Thymus (tissue), 11 donors: ENCODE data around the gene EDNRB. TPM values are rescaled to one million over a fixed set of nuclear protein-coding genes. Genes with fewer than 3 reads are reported as not detected.

ENCODE experiments used
- DNase-seq, 9 donors: peaks; one replicate each; pipeline ENCODE4 v3.0.0-alpha.2; 2013; ENCODE audit warnings: low spot score in 9 of 9, low read depth in 6 of 9, missing footprints in 1 of 9
- H3K27ac ChIP-seq, 2 donors: one replicate each; pipeline ENCODE4 v1.5.1; 2013; ENCODE audit warnings: control low read depth in 1 of 2, low read depth in 1 of 2, low read length in 1 of 2, mild to moderate bottlenecking in 1 of 2, moderate library complexity in 1 of 2
- H3K27me3 ChIP-seq, 2 donors: one replicate each; pipeline ENCODE4 v1.5.1; 2013; ENCODE audit warnings: low read length in 1 of 2; ENCODE audit not compliant: control insufficient read depth in 2 of 2, insufficient read depth in 1 of 2
- H3K36me3 ChIP-seq, 2 donors: one replicate each; pipeline ENCODE4 v1.5.1; 2013; ENCODE audit warnings: low read length in 1 of 2, mild to moderate bottlenecking in 1 of 2, moderate library complexity in 1 of 2; ENCODE audit not compliant: control insufficient read depth in 2 of 2, insufficient read depth in 2 of 2
- H3K4me1 ChIP-seq, 2 donors: one replicate each; pipeline ENCODE4 v1.5.1; 2013; ENCODE audit warnings: low read length in 2 of 2; ENCODE audit not compliant: control insufficient read depth in 2 of 2, insufficient read depth in 2 of 2
- H3K4me3 ChIP-seq, 2 donors: one replicate each; pipeline ENCODE4 v1.5.1; 2013; ENCODE audit warnings: low read length in 2 of 2, control low read depth in 1 of 2, mild to moderate bottlenecking in 1 of 2
- H3K9me3 ChIP-seq, 2 donors: one replicate each; pipeline ENCODE4 v1.5.1; 2013; ENCODE audit warnings: low read length in 1 of 2, mild to moderate bottlenecking in 1 of 2; ENCODE audit not compliant: control insufficient read depth in 2 of 2, insufficient read depth in 1 of 2
- WGBS: extraction: QIAGEN DNeasy Blood & Tissue Kit; methylation state at CpG from one replicate; pipeline ENCODE4 v1.1.7; 2013; 5-methylcytosine and 5-hydroxymethylcytosine counted together
- polyA plus RNA-seq: library from polyadenylated mRNA; stranded (reverse); fragments of 200-250 nt; gene quantifications from one replicate; pipeline ENCODE4 v1.2.3, GENCODE V29; 2013
- total RNA-seq: library from RNA; stranded (reverse); fragments of 120-200 nt; gene quantifications from one replicate; pipeline ENCODE4 v1.2.4, GENCODE V29; 2013
- donor health status: healthy.

EDNRB gene
- total and polyA plus RNA-seq, 2 donors = 3.1 to 5.5 TPM

DNA sequence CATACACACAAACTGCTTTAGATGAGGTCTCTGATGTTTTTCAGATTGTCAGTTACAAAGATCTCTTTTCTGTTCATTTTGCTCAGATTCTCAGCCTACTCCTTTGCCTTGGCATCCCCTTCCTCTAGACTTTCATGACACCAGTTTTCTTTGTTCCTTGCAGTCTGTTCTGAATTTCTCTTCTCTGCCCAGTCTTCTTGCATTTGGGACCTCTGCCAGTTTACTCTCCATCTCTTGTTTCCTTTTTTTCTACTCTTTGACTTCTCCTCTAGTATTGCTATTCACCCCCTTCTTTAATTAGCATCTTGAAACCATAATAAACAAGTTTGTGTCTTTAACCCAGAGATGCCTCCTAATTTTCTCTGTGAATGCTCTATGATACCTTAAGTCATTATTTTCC, 26.1 kb downstream of the EDNRB start:
- no peaks in the 10 kb centered on the region for H3K4me1 ChIP-seq
- no peaks in the 10 kb centered on the region for H3K27me3 ChIP-seq
- no peaks in the 10 kb centered on the region for H3K9me3 ChIP-seq
- H3K27ac ChIP-seq = no peak overlapping the region
- no peaks in the 10 kb centered on the region for H3K36me3 ChIP-seq
- no peak overlapping the region for H3K4me3 ChIP-seq
- no peak for DNase-seq

DNA sequence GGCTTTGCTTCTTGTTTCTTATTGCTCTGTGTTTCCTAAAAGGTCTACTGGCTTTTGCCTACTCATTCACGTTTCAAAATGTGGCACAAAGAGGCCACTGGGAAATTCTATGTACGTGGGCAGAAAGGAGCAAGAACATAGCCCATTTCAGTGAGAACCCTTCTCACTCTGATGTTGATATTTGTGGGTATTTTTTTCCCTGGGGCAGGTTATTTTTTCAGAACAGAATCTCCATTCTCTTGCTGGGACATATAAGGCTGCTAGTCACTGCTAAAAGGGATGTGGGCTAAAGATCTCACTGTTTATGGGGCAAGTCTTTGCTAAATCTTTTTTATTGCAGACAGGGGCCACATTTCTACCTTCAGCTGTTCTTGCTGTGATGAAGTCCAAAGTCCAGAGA, 27.1 kb downstream of the EDNRB start:
- Histone ChIP-seq H3K27me3 (no peaks in the 10 kb centered on the region), H3K4me1 (no peaks in the 10 kb centered on the region), H3K9me3 (no peaks in the 10 kb centered on the region), H3K36me3 (no peaks in the 10 kb centered on the region), H3K4me3 (no peak overlapping the region), H3K27ac (no peak overlapping the region)
- DNase-seq = no peak
- WGBS = 80% methylated on average over 2 of the region's 2 CpGs

DNA sequence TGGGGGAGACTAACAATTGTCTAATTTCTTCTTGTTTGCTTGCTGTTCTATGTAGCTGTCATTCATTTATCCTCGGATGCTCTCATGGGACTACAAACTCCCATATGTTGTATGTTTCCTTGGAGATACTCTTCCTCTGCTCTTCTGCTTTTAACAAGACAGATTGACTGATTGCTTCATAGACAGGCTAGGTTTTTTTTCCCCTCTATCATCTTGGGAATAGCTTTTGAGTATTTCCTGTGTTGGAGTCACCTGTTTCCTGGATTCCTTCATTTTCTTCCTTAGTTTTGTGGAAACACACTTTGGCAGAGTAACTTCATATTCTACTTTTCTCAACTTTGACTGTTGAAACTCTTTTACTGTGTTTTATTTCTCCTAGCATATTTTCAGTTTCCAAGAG, 27.6 kb downstream of the EDNRB start:
- Histone ChIP-seq H3K36me3 (no peaks in the 10 kb centered on the region), H3K9me3 (no peaks in the 10 kb centered on the region), H3K27me3 (no peaks in the 10 kb centered on the region), H3K4me1 (no peaks in the 10 kb centered on the region), H3K4me3 (no peak overlapping the region), H3K27ac (no peak overlapping the region)
- 92% methylated on average over 1 of the region's 1 CpG for WGBS
- DNase-seq = no peak

DNA sequence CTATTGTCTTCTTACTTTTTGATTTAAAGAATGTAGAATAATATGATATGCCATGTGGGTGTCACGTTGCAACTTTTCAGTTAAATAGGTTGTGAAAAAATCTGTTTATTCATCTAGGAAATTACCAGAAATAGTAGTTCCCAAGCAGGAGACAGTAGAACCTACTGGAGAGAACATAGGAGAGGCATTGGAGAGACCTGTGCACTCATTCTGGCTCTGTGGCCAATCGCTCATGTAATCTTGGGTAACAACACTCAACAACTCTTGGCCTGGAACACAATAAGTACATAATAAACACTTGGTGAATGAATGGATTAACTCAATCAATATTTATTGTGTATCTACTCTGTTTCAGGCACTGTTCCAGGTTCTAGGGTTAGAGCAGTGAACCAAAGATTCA, 35.3 kb downstream of the EDNRB start:
- H3K27me3 ChIP-seq = no peaks in the 10 kb centered on the region
- WGBS = 95% methylated on average over 2 of the region's 2 CpGs
- no peak for DNase-seq
- no peaks in the 10 kb centered on the region for H3K36me3 ChIP-seq
- H3K4me3 ChIP-seq = no peak overlapping the region
- H3K9me3 ChIP-seq = no peaks in the 10 kb centered on the region
- H3K27ac ChIP-seq = no peak overlapping the region
- H3K4me1 ChIP-seq = no peaks in the 10 kb centered on the region

DNA sequence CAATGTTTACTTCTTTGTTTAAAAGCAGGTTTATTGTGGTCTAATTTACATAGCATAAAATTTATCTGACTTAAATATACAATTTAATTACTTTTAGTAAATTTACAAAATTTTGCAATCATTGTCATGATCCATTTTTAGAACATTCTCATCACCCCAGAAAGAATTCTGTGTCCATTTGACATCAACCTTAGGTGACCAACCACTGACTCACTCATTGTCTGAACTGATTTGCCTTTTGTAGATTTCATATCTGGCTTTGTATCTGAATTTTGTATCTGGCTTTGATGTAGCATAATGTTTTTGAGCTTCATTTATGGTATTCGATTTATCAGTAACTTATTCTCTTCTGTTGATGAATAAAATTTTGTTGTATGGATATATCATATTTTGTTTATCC, 40.4 kb downstream of the EDNRB start:
- no peak overlapping the region for H3K4me3 ChIP-seq
- no peak overlapping the region for H3K27ac ChIP-seq
- no peaks in the 10 kb centered on the region for H3K27me3 ChIP-seq
- no peaks in the 10 kb centered on the region for H3K9me3 ChIP-seq
- no peaks in the 10 kb centered on the region for H3K4me1 ChIP-seq
- 98% methylated on average over 1 of the region's 1 CpG for WGBS
- DNase-seq = no peak
- H3K36me3 ChIP-seq = no peaks in the 10 kb centered on the region

DNA sequence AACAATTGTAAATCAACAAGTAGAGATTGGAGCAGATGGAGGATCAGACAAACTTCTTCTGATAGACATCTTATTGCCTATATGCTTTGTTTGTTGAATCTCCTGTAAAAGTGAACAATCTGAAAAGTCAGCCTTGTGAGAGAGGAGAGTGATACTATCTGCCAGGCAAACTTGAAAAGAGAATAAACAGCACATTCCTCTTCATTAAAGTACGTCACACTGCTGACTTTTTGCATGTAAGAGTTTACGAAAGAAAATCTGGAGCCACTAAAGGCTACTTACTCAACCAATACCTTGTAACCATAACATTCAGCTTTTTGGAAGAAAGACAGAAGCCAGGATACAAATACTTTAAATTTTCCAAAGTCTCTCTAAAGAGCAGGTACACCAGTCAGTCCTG, 42.5 kb downstream of the EDNRB start:
- DNase-seq = no peak
- no peaks in the 10 kb centered on the region for H3K4me1 ChIP-seq
- no peak overlapping the region for H3K4me3 ChIP-seq
- H3K36me3 ChIP-seq = no peaks in the 10 kb centered on the region
- no peaks in the 10 kb centered on the region for H3K27me3 ChIP-seq
- no peaks in the 10 kb centered on the region for H3K9me3 ChIP-seq
- no peak overlapping the region for H3K27ac ChIP-seq
- WGBS = 92% methylated on average over 2 of the region's 2 CpGs

DNA sequence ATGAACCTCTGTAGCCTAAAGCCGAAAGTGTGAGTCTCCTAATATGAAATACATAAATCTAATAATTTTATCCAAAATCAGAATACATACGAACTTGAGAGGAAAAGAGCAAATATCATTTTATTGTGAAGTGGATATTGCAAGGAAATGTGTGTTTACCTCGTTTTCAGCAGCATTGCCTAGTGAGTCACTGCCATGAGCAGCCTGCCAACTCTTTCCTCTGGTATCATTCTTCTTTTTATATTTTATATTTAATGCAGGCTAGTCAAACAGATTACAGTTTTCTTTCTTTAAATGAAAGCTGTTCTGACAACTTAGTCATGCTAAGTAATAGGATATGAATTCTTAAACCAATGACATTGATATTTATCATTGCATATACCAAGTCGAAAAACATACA, 44.2 kb downstream of the EDNRB start:
- H3K27me3 ChIP-seq = no peaks in the 10 kb centered on the region
- no peak for DNase-seq
- H3K27ac ChIP-seq = no peak overlapping the region
- WGBS = 94% methylated on average over 4 of the region's 4 CpGs
- no peak overlapping the region for H3K4me3 ChIP-seq
- no peaks in the 10 kb centered on the region for H3K9me3 ChIP-seq
- H3K36me3 ChIP-seq = no peaks in the 10 kb centered on the region
- no peaks in the 10 kb centered on the region for H3K4me1 ChIP-seq

DNA sequence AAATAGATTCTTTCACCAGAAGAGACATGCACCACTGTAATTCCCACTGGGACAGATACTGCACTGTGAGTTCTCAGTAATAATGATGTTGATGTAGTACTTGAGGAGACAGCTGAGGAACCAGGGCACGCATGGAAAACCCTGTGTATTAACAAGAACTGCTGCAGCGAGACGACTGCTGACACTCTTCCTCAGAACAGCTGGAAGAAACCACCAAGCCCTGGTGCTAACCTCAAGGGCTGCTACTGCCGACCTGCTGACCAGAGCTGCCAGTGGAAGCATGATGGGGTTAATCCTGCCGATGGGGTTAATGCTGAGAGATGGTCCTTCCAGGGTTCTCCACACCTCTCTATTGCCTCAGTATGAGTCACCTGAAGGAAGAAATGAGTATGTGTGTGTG, 45.6 kb downstream of the EDNRB start:
- H3K27ac ChIP-seq = no peak overlapping the region
- H3K9me3 ChIP-seq = no peaks in the 10 kb centered on the region
- no peaks in the 10 kb centered on the region for H3K27me3 ChIP-seq
- no peak for DNase-seq
- no peak overlapping the region for H3K4me3 ChIP-seq
- H3K36me3 ChIP-seq = no peaks in the 10 kb centered on the region
- H3K4me1 ChIP-seq = no peaks in the 10 kb centered on the region
- WGBS = 79% methylated on average over 5 of the region's 5 CpGs

DNA sequence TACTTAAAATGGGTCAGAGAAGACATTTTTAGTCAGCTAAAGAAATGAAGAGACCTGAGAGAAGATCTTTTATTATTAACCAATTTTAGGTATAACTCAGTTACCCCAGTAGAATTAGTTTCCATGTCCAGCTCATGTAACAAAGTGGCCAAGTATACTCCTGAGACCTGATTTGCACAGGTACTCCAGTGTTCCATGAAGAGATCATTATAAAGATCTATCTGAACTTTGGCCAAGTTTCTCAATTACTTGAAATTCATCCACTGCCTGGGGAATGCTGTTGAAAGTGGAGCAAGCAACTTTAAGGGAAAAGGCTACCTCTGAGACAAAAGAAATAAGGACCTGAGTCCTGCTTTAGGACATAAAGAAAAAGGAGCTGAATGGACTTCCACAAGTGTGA, 47.0 kb downstream of the EDNRB start:
- DNase-seq = no peak
- Histone ChIP-seq H3K4me1 (no peaks in the 10 kb centered on the region), H3K4me3 (no peak overlapping the region), H3K27ac (no peak overlapping the region), H3K9me3 (no peaks in the 10 kb centered on the region), H3K36me3 (no peaks in the 10 kb centered on the region), H3K27me3 (no peaks in the 10 kb centered on the region)

DNA sequence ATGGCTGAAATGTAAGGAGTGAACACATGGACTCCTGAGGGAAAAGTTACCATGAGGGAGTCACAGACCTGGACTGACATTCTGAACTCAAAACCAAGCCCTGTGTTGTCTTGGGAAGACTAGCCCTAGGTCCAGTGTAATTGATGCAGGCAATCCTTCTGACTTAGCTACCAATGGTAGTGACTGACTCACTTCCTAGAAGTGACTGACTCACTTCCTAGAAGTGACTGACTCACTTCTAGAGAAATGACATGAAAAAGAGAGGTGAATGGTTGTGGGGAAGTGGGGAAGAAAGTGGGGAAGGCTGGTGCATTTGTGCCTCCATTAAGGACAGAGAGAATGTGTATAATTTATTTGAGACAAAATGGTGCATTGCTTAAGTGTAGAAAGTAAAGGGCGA, 49.9 kb downstream of the EDNRB start:
- H3K27me3 ChIP-seq = no peaks in the 10 kb centered on the region
- H3K36me3 ChIP-seq = no peaks in the 10 kb centered on the region
- no peaks in the 10 kb centered on the region for H3K4me1 ChIP-seq
- 96% methylated on average over 1 of the region's 1 CpG for WGBS
- H3K9me3 ChIP-seq = no peaks in the 10 kb centered on the region
- DNase-seq = no peak
- no peak overlapping the region for H3K27ac ChIP-seq
- H3K4me3 ChIP-seq = no peak overlapping the region
